ENCODE data around the gene TMEM270. TPM values are rescaled to one million over a fixed set of nuclear protein-coding genes. Genes with fewer than 3 reads are reported as not detected.

TMEM270 gene
- total RNA-seq, 2 experiments from 2014 or later = not detected

GRCh38 chr7:73899731-73900142 lies 38.8 kb downstream of the TMEM270 start:
- ChIA-PET POLR2A (no interaction called here), CTCF (no interaction called here)
- no peaks in the 10 kb centered on the region for H3K4me1 ChIP-seq (ENCODE audit: insufficient read depth, low read length)
- H3K4me1 Mint-ChIP-seq (ENCODE audit: low read depth) = no peaks in the 10 kb centered on the region
- H3K27ac Mint-ChIP-seq = no peak overlapping the region
- ATAC-seq (ENCODE audit: poor library complexity) (no peak), DNase-seq (peak in 1 of 14 experiments; percentile 5)
- H3K9me3 Mint-ChIP-seq = peaks cover 6% of the 10 kb centered on the region
- H3K27me3 ChIP-seq (ENCODE audit: control insufficient read depth in 1 of 2, insufficient read depth in 2 of 2, low read length in 2 of 2) = no peaks in the 10 kb centered on the region
- no peak overlapping the region for H3K27ac ChIP-seq (ENCODE audit: low read depth in 1 of 2, low read length in 2 of 2)
- intact Hi-C loops (cut with DNase I, micrococcal nuclease) = no loop called here
- H3K4me3 ChIP-seq (ENCODE audit: low read length) = no peak overlapping the region
- no peak for TF ChIP-seq CTCF (IDR thresholded peaks at IDR 0.05)
- H3K27me3 Mint-ChIP-seq = peaks cover 7% of the 10 kb centered on the region
- H3K36me3 ChIP-seq (ENCODE audit: insufficient read depth, low read length) = no peaks in the 10 kb centered on the region
- H3K36me3 Mint-ChIP-seq (ENCODE audit: low read depth) = no peaks in the 10 kb centered on the region
- H3K9me3 ChIP-seq (ENCODE audit: control insufficient read depth in 1 of 2, insufficient read depth in 1 of 2, low read length in 2 of 2) = peaks cover 0 to 9% of the 10 kb centered on the region in 2 experiments
- H3K4me3 Mint-ChIP-seq = no peak overlapping the region

GRCh38 chr7:73900286-73900685 lies 39.3 kb downstream of the TMEM270 start:
- peaks cover 0 to 4% of the 10 kb centered on the region in 2 experiments for H3K9me3 ChIP-seq (ENCODE audit: control insufficient read depth in 1 of 2, insufficient read depth in 1 of 2, low read length in 2 of 2)
- H3K27me3 ChIP-seq (ENCODE audit: control insufficient read depth in 1 of 2, insufficient read depth in 2 of 2, low read length in 2 of 2) = no peaks in the 10 kb centered on the region
- no peak for DNase-seq
- intact Hi-C loops (cut with DNase I, micrococcal nuclease) = no loop called here
- Mint-ChIP-seq H3K9me3 (peaks cover 6% of the 10 kb centered on the region), H3K36me3 (ENCODE audit: low read depth) (no peaks in the 10 kb centered on the region), H3K4me3 (no peak overlapping the region), H3K27me3 (peaks cover 7% of the 10 kb centered on the region), H3K27ac (no peak overlapping the region), H3K4me1 (ENCODE audit: low read depth) (no peaks in the 10 kb centered on the region)
- no peak for TF ChIP-seq CTCF (IDR thresholded peaks at IDR 0.05)
- H3K36me3 ChIP-seq (ENCODE audit: insufficient read depth, low read length) = no peaks in the 10 kb centered on the region
- CTCF ChIA-PET = no interaction called here
- no peaks in the 10 kb centered on the region for H3K4me1 ChIP-seq (ENCODE audit: insufficient read depth, low read length)
- no peak for ATAC-seq (ENCODE audit: poor library complexity)
- H3K4me3 ChIP-seq (ENCODE audit: low read length) = no peak overlapping the region
- POLR2A ChIA-PET = no interaction called here
- H3K27ac ChIP-seq (ENCODE audit: low read depth in 1 of 2, low read length in 2 of 2) = no peak overlapping the region

GRCh38 chr7:73901231-73901822 lies 40.4 kb downstream of the TMEM270 start:
- Histone ChIP-seq H3K27me3 (ENCODE audit: control insufficient read depth in 1 of 2, insufficient read depth in 2 of 2, low read length in 2 of 2) (no peaks in the 10 kb centered on the region), H3K27ac (ENCODE audit: low read depth in 1 of 2, low read length in 2 of 2) (no peak overlapping the region), H3K36me3 (ENCODE audit: insufficient read depth, low read length) (no peaks in the 10 kb centered on the region), H3K9me3 (ENCODE audit: control insufficient read depth in 1 of 2, insufficient read depth in 1 of 2, low read length in 2 of 2) (peaks cover 0 to 4% of the 10 kb centered on the region in 2 experiments), H3K4me1 (ENCODE audit: insufficient read depth, low read length) (no peaks in the 10 kb centered on the region), H3K4me3 (ENCODE audit: low read length) (no peak overlapping the region)
- intact Hi-C loops (cut with DNase I, micrococcal nuclease) = no loop called here
- no peak overlapping the region for H3K4me3 Mint-ChIP-seq
- DNase-seq = no peak
- no peak for TF ChIP-seq CTCF (IDR thresholded peaks at IDR 0.05)
- no peaks in the 10 kb centered on the region for H3K4me1 Mint-ChIP-seq (ENCODE audit: low read depth)
- POLR2A ChIA-PET = no interaction called here
- no peaks in the 10 kb centered on the region for H3K27me3 Mint-ChIP-seq
- no peaks in the 10 kb centered on the region for H3K36me3 Mint-ChIP-seq (ENCODE audit: low read depth)
- no peaks in the 10 kb centered on the region for H3K9me3 Mint-ChIP-seq
- no peak for ATAC-seq (ENCODE audit: poor library complexity)
- H3K27ac Mint-ChIP-seq = no peak overlapping the region
- CTCF ChIA-PET = no interaction called here

Data from CD4-positive, alpha-beta T cell (primary cell).